Middle frontal gyrus (tissue), 1 donor: ENCODE results near the gene KREMEN1.

Experiments used
- DNase-seq: peaks from one replicate; pipeline ENCODE4 v3.0.0-alpha.2; 2015; ENCODE audit warnings: low spot score; ENCODE audit errors: extremely low spot score

KREMEN1 gene

DNA sequence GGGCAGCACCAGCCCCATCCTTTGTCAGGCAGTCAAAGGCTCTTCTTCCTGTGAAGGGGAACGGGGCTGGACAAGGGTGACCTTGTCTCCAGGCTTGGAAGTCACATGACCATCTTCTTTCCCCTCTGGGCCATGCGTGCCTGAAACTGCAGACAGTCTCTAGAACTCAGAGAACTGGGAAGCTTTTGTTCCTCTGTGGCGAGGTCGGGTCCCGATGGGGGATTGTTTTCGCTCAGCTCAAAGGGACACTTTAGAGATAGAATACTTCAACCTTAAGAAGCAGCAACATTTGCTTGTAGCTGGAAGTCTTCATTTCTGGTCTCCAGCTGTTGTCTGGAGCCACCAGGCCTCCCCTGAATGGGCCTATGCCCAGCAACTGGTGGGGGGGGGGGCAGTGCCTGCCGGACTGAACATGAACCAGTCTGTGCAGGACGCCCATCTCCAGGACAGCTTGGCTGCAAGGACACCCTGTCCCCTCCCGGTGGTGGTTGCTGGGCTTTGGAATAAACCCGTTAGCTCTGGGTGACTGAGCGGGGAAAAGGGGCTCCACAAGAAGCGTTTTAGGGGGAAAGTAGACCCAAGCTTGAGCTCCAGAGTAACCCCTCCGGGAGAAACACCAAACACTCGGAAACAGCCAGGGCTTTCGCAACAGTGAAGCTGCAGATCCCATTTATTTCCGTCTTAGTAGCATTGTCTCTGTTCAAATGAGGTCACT, 77.2 kb downstream of the KREMEN1 start:
- DNase-seq: no peak

DNA sequence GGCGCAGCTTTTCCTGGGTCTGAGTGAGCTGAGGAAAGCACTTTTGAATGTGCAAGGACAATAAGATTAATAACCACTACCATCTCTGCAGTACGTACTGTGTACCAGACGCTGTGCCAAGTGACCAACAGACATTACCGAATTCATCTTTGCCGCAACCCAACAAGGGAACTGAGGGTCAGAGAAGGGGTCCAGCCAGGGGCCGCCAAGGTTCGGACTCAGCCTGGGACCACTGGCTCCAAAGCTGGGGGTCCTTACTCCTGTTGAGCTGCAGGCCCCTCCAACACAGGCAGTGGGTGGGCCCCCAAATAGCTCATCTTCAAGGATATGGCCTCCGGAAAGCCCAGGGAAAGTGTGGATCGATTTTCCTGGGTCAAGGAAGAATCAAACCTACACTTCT, 77.9 kb downstream of the KREMEN1 start:
- no peak for DNase-seq

DNA sequence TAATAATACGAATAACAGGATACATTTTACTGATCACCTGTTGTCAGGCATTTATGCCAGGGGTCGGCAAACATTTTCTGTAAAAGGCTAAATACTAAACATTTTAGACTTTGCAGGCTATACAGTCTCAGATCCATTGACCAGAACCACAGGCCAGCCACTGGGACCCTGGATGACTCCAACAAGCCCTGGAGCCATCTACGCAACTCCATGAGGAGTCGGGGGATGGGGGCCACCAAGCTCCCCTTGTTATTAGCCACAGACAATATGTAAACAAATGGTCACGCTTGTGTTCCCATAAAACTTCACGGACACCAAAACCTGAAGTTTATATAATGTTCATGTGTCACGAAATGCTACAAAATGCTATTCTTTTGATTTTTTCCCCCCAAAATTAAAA, 78.5 kb downstream of the KREMEN1 start:
- DNase-seq: no peak

DNA sequence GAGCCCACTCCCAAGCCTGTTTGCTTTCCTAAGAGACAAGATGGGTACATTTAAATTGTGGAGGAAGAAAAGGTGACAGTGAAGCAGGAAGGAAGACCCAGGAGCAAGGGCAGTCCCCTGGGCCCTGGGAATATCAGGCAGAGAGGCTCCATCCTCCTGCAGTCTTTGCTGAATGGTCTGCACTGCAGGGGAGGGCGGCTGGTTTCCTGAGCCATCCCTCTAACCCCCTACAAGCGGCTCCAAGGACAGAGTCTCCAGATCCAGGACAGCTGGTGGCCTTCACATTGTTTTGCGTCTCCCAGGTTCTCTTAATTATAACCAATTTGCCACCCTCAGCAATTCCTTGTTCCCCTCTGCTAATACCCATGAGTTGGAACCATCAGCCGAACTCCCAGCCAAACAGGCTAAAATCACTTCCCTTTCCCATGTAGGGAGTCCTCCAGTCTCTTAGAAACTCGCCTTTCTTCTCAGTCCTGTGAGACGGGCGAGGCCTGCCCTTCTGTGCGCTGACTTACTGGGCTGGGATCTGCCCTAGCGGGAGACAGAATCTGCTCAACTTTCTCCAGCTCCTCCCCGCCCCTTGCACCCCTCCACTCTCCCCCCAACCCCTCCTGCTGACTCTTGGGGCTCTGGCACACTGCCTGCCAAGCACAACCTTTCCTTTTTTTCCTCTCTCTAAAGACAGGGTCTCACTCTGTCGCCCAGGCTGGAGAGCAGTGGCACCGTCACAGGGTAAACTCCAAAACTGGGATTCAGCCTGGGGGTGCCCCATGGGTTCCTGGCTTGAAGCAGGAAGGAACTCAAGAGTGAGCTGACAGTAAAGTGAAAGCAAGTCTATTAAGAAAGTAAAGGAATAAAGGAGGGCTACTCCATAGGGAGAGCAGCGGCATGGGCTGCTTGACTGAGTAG, 79.5 kb downstream of the KREMEN1 start:
- DNase-seq: no peak

- DNase-seq: no peak
Observed at GRCh38 chr22:29152954-29153719, 80.3 kb downstream of the KREMEN1 start.

DNA sequence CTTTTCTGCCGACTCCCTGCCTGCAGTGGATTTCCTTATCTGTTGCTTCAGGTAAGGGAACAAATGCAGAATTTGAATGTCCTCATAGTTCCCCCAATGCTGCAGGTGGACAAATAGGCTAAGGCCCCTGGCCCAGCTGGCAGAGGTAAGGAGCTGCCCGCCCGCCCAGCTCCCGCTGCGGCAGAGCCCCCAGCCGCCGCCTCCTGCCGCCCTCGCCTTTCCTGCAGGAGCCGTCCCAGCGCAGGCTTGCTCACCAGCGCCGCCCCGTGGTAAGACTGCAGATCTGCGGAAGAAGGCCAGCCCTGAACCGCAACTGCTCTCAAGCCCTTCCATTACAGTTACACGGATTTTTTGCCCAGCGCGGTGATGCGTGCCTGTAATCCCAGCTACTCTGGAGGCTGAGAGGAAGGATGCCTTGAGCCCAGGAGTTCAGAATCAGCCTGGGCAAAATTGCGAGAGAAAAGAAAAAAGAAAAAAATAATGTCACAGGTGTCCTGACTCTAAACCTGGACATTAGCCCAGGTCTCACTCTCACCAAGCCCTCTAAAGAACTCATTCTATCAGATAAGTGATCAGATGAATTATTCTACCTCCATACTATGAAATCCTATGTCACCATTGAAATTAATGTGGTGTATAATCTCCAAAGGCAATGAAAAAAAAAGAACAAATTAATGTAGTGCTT, 81.7 kb downstream of the KREMEN1 start:
- no peak for DNase-seq

GRCh38 chr22:29155966-29156365, 83.1 kb downstream of the KREMEN1 start:
- DNase-seq: no peak

DNA sequence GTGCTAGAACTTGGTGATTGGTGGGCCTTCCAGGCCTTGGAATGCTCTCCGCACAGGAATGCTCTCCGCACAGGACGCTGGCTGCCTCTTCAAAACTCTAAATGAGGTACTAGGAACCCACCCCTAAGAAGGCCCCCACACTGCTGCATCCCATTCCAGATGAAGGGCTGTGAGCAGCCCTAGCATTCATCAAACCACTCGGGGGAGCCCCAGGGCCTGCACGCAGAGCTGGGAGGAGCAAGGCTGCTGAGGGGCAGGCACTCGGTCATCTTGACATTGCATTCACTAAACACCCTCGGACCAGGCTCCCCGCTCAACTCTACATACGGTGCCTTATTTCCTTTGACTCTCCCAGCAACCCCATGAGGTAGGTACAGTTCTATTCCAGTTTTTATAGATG, 83.7 kb downstream of the KREMEN1 start:
- DNase-seq: no peak

DNA sequence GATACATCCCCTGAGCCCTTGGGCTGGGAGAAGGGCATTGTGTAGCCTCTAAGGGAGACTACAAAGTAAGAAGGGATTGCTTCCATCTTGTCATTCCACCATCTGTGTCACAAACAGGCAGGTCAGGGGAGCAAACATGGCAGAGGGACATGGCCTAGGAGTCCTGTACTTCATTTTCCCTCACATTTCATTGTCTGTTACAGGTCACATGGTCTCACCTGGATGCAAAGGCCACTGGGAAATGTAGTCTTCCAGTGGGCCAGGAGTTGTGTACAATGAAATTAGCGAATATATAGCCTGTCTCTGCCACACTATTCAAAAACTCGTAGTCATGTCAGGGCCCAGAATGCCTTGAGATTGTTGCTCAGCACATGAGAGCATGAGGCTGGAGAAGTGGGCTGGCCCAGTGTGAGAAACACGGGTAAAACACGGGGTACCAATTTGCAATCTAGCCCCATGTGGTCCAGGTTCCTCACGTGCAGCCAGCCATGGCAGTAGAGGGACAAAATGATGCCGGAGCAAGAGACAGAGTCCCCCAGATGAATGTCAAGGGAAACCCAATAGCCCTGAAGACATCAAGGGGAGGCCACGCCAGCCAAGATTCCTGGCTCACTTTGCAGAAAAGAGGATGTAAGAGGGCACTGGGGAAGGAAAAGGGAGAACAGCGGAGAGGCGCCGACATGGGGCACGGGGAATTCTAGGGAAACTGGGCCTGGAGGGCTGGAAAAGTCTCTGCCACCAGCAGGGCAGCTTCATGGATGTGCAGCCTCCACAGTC, 85.1 kb downstream of the KREMEN1 start:
- DNase-seq: no peak

DNA sequence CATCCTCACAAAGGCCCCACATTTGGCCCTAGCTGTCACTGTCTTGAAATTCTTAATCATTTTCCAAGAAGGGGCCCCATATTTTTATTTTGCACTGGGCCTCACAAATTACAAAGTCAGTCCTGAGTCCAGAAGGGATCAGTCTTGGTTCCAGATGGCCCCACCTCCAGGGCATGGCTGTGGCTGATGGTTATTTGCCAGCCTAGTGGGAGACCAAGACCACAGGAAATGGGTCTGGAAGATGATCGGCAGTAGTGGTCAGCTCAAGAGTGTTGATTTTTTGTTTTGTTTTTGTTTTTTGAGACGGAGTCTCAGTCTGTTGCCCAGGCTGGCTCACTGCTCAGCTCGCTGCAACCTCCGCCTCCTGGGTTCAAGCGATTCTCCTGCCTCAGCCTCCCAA, 85.7 kb downstream of the KREMEN1 start:
- DNase-seq: no peak

DNA sequence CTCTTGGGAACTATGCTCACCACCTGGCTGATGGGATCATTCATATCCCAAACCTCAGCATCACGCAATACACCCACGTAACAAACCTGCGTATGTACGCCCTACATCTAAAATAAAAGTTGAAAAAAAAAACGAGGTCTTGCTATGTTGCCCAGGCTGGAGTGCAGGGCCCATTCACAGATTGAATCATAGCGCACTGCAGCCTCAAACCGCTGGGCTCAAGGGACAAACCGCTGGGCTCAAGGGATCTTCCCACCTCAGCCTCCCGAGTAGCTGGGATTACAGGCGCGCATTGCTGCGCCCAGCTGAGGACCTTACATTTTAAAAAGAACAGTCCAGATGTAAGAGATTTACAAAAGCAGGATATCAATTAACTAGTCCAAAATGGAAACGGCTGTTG, 91.0 kb downstream of the KREMEN1 start:
- no peak for DNase-seq

DNA sequence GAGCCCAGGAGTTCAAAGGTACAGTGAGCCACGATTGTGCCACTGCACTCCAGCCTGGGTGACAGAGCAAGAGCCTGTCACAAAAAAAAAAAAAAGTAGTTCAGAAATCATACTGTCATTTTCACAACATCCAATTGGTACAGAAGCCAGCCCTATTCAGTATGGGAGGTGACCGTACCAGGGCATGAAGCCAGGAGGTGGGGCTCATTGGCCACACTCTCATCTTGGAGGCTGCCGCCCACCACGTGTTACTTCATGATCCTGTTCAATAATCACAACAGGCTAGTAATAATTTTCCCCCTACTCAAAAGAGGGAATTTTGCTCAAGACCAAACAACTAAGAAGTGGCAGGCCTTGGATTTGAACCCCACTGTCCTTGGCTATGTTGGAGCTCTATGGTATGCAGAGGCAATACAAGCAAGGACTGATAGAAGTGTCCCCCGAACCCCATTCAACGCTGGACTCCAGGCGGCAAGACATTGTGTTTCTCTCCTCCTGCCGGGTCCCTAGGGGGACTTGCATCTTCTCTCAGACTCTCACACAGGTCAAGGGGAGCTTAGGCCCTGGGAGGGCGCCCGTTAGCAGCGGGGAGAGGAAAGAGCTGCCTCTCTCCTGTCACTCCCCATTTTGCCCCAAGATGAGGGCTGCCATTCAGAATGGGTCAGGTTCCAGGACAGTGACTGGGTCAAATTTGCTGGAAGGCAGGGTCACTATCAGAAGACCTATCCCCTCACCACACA, 92.7 kb downstream of the KREMEN1 start:
- DNase-seq: no peak

DNA sequence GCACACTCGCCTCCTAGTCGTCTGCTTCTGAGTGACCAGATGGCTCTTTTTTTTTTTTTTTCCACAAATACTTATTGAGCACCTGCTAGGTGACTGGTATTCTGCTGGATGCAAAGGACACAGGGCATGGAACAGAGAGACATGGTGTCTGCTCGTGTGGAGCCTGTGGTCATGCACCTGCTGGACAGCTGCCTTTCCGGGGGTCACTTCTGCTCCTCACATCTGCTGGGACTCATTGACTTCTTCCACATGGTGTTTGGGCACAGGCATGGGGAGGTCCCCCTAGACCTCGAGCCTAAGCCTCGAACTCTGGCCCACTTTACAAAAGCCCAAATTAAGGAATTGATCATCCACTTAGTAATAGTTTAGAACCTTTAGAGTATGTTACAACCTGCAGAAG, 93.3 kb downstream of the KREMEN1 start:
- DNase-seq: no peak

- DNase-seq: no peak
Observed at GRCh38 chr22:29167032-29167911, 94.4 kb downstream of the KREMEN1 start.

- no peak for DNase-seq
Observed at GRCh38 chr22:29171721-29172120, 98.9 kb downstream of the KREMEN1 start.

- DNase-seq: no peak
Observed at GRCh38 chr22:29172216-29172615, 99.4 kb downstream of the KREMEN1 start.

- DNase-seq: no peak
Observed at GRCh38 chr22:29175312-29175835, 102.5 kb downstream of the KREMEN1 start.

DNA sequence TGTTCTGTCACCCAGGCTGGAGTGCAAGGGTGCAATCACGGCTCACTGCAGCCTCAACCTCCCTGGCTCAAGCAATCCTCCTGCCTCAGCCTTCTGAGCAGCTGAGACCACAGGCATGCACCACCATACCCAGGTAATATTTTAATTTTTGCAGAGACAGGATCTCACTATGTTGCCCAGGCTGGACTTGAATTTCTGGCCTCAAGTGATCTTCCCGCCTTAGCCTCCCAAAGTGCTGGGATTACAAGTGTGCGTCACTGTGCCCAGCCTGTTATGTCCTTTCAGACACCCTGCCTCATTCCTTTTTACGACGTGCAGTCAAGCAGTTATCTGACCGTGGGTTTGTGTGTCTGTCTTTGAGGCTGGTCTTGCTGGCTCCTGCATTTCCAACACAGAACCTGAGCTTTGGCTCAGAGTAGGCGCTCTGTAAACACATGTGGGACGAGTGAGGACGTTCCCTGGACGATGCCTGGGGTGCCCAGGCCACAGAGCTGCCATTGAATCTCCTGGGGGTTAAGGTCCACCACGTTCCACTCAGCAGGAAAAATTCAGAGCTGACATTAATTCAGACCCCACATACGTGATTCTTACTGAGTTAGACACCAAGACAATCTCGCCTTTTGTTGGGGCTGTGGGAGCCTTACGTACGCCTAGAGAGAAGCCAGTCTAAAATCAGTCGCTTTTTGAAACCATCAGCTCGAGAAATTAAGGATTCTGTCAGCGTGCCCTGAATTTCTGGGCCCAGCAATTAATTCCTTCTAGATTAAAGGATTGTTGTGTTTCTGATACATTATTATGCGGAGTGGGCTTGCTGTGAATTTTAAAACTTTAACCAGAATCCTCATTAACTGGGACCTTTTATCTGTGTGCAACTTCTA, 111.4 kb downstream of the KREMEN1 start:
- no peak for DNase-seq
